ENCODE data around the gene GDPD3. TPM values are rescaled to one million over a fixed set of nuclear protein-coding genes. Genes with fewer than 3 reads are reported as not detected.

GDPD3 gene
- total and polyA plus RNA-seq, 2 of the 13 experiments (the other 11 are each of a cell fraction or from before 2014, with no cell fraction given), result 18.7 to 20.6 TPM

GRCh38 chr16:30092373-30093010, 20.8 kb downstream of the GDPD3 start (continued):
- 0 out of 2 replicates have a peak, but pooled peaks have one; percentile 35 for TF ChIP-seq ZBTB14 (CRISPR knock-in tag; IDR thresholded peaks at IDR 0.05)
- TF ChIP-seq ATF7 (IDR thresholded peaks at IDR 0.05), result no peak
- TF ChIP-seq ATF7 (CRISPR knock-in tag; IDR thresholded peaks at IDR 0.05), result 0 out of 2 replicates have a peak, but pooled peaks have one; percentile 45
- TF ChIP-seq FOXP4 (CRISPR knock-in tag; IDR thresholded peaks at IDR 0.05), result no peak; the same call in 1 of the 2 replicates
- TF ChIP-seq SRSF1 (optimal IDR thresholded peaks at IDR 0.05; ENCODE audit: low read depth, low read length), result no peak
- peak; percentile 28; the same call in 1 of the 2 replicates for TF ChIP-seq SRY (CRISPR knock-in tag; IDR thresholded peaks at IDR 0.05)
- 0 out of 2 replicates have a peak, but pooled peaks have one; percentile 39 for TF ChIP-seq PCBP1 (IDR thresholded peaks at IDR 0.05; ENCODE audit: borderline replicate concordance, low read depth, low read length)
- peak; percentile 95 for TF ChIP-seq ZBTB7B (CRISPR knock-in tag; IDR thresholded peaks at IDR 0.05)
- TF ChIP-seq ZNF687 (CRISPR knock-in tag; IDR thresholded peaks at IDR 0.05), result peak; percentile 90
- peak; percentile 70 for TF ChIP-seq SOX13 (IDR thresholded peaks at IDR 0.05)
- TF ChIP-seq SOX13 (CRISPR knock-in tag; conservative IDR thresholded peaks at IDR 0.05 in 1 of 2, IDR thresholded peaks at IDR 0.05 in 1 of 2), result peak in 1 of 2 experiments; percentile 85; a peak in 2 of 4 replicates
- peak; percentile 44; the same call in 1 of the 2 replicates for TF ChIP-seq FOXA3 (CRISPR knock-in tag; IDR thresholded peaks at IDR 0.05)
- TF ChIP-seq PAWR (CRISPR knock-in tag; IDR thresholded peaks at IDR 0.05; ENCODE audit: borderline replicate concordance), result no peak
- no peak for TF ChIP-seq CCAR2 (optimal IDR thresholded peaks at IDR 0.05; ENCODE audit: low read depth, low read length)

Data from HepG2 (cell line).